ENCODE data around the gene KLF13. TPM values are rescaled to one million over a fixed set of nuclear protein-coding genes. Genes with fewer than 3 reads are reported as not detected.

The KLF13 gene
- total RNA-seq, 1 donor from 2014 or later: 31.0 TPM

DNA sequence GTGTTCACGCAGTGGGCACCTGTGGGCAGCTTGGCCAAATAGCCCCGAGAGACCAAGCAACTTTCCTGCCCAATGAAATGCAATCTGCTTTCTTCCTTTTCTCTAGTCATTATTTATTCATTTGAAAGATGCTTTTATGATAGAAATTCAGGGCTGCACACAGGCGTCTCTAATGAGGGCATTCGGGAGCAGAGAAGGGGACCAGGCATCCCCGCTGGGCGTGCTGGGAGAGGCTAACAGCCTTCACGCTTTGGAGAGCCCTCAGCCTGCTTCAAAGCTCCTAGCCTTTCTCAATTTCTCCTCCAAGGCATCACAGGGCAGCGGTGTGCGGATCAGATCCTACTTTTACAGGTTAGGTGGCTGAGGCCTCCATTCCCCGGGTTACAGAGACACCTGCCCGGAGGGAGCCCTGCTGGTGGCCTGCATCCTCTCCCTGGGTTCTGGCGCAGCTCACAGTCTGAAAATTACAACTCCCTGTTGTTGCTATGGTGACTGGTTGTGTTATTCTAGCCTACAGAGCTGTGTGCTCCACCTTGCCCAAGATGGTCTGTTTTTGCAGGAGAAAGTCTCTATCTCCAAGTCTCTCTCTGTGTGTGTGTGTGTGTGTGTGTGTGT, 21.8 kb upstream of the KLF13 start:
- Histone ChIP-seq H3K9ac (ENCODE audit: low read length) (no peak overlapping the region), H3K36me3 (ENCODE audit: insufficient read depth, low read length) (no peaks in the 10 kb centered on the region), H2AFZ (ENCODE audit: low read depth, low read length) (no peak overlapping the region), H3K4me2 (ENCODE audit: low read length) (no peak overlapping the region), H3K27me3 (ENCODE audit: insufficient read depth, low read length) (peaks cover 3% of the 10 kb centered on the region), H3K79me2 (ENCODE audit: insufficient read depth, low read length) (no peaks in the 10 kb centered on the region), H3K4me1 (ENCODE audit: insufficient read depth, low read length) (peaks cover 4% of the 10 kb centered on the region), H3K27ac (ENCODE audit: low read depth, low read length) (no peak overlapping the region), H3K9me3 (ENCODE audit: insufficient read depth, low read depth, low read length) (no peaks in the 10 kb centered on the region), H3K4me3 (ENCODE audit: insufficient read depth, low read depth, low read length) (no peak overlapping the region), H4K20me1 (ENCODE audit: insufficient read depth, low read length) (no peaks in the 10 kb centered on the region)
- no peak overlapping the region for H3K27ac Mint-ChIP-seq (ENCODE audit: unreplicated experiment)
- no peaks in the 10 kb centered on the region for H3K4me1 Mint-ChIP-seq (ENCODE audit: low read depth, unreplicated experiment)
- H3K9me3 Mint-ChIP-seq (ENCODE audit: unreplicated experiment): no peaks in the 10 kb centered on the region
- FAIRE-seq (no peak), DNase-seq (ENCODE audit: low read depth) (no peak)
- H3K36me3 Mint-ChIP-seq (ENCODE audit: low read depth, unreplicated experiment): no peaks in the 10 kb centered on the region
- no peak overlapping the region for H3K4me3 Mint-ChIP-seq (ENCODE audit: unreplicated experiment)
- H3K27me3 Mint-ChIP-seq (ENCODE audit: low read depth, unreplicated experiment): peaks cover 55% of the 10 kb centered on the region
- no peak for TF ChIP-seq EZH2 (IDR thresholded peaks at IDR 0.05; ENCODE audit: insufficient read depth, low read length)
- TF ChIP-seq, protein P1, sequence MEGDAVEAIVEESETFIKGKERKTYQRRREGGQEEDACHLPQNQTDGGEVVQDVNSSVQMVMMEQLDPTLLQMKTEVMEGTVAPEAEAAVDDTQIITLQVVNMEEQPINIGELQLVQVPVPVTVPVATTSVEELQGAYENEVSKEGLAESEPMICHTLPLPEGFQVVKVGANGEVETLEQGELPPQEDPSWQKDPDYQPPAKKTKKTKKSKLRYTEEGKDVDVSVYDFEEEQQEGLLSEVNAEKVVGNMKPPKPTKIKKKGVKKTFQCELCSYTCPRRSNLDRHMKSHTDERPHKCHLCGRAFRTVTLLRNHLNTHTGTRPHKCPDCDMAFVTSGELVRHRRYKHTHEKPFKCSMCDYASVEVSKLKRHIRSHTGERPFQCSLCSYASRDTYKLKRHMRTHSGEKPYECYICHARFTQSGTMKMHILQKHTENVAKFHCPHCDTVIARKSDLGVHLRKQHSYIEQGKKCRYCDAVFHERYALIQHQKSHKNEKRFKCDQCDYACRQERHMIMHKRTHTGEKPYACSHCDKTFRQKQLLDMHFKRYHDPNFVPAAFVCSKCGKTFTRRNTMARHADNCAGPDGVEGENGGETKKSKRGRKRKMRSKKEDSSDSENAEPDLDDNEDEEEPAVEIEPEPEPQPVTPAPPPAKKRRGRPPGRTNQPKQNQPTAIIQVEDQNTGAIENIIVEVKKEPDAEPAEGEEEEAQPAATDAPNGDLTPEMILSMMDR (IDR thresholded peaks at IDR 0.05; ENCODE audit: insufficient read depth, low read depth, low read length): no peak

DNA sequence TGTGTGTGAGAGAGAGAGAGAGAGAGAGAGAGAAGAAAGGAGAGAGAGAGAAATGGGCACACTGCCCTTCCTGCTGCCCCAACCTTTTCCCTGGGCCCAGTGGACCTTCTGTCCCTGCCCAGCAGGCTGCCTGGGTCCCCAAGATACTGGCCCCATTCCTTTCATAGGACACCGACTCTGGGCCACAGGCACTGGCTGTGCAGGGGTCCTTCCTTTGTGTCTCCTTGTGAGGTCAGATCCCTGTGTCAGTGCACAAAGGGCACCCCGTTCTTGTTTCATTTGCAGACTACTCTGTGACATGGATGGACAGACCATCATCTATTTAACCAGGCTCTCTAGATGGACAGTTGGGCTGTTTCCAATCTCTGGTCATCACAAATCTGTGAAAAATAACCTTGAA, 21.3 kb upstream of the KLF13 start:
- Mint-ChIP-seq H3K9me3 (ENCODE audit: unreplicated experiment) (no peaks in the 10 kb centered on the region), H3K4me3 (ENCODE audit: unreplicated experiment) (no peak overlapping the region), H3K27ac (ENCODE audit: unreplicated experiment) (no peak overlapping the region), H3K27me3 (ENCODE audit: low read depth, unreplicated experiment) (peaks cover 57% of the 10 kb centered on the region), H3K4me1 (ENCODE audit: low read depth, unreplicated experiment) (no peaks in the 10 kb centered on the region), H3K36me3 (ENCODE audit: low read depth, unreplicated experiment) (no peaks in the 10 kb centered on the region)
- Histone ChIP-seq H3K4me1 (ENCODE audit: insufficient read depth, low read length) (peaks cover 4% of the 10 kb centered on the region), H2AFZ (ENCODE audit: low read depth, low read length) (no peak overlapping the region), H3K4me2 (ENCODE audit: low read length) (no peak overlapping the region), H3K36me3 (ENCODE audit: insufficient read depth, low read length) (no peaks in the 10 kb centered on the region), H3K4me3 (ENCODE audit: insufficient read depth, low read depth, low read length) (no peak overlapping the region), H4K20me1 (ENCODE audit: insufficient read depth, low read length) (no peaks in the 10 kb centered on the region), H3K27ac (ENCODE audit: low read depth, low read length) (no peak overlapping the region), H3K9ac (ENCODE audit: low read length) (no peak overlapping the region), H3K79me2 (ENCODE audit: insufficient read depth, low read length) (no peaks in the 10 kb centered on the region), H3K27me3 (ENCODE audit: insufficient read depth, low read length) (peaks cover 3% of the 10 kb centered on the region), H3K9me3 (ENCODE audit: insufficient read depth, low read depth, low read length) (no peaks in the 10 kb centered on the region)
- DNase-seq (ENCODE audit: low read depth): no peak
- no peak for FAIRE-seq
- TF ChIP-seq, protein P1 (IDR thresholded peaks at IDR 0.05; ENCODE audit: insufficient read depth, low read depth, low read length): no peak
- TF ChIP-seq EZH2 (IDR thresholded peaks at IDR 0.05; ENCODE audit: insufficient read depth, low read length): no peak

DNA sequence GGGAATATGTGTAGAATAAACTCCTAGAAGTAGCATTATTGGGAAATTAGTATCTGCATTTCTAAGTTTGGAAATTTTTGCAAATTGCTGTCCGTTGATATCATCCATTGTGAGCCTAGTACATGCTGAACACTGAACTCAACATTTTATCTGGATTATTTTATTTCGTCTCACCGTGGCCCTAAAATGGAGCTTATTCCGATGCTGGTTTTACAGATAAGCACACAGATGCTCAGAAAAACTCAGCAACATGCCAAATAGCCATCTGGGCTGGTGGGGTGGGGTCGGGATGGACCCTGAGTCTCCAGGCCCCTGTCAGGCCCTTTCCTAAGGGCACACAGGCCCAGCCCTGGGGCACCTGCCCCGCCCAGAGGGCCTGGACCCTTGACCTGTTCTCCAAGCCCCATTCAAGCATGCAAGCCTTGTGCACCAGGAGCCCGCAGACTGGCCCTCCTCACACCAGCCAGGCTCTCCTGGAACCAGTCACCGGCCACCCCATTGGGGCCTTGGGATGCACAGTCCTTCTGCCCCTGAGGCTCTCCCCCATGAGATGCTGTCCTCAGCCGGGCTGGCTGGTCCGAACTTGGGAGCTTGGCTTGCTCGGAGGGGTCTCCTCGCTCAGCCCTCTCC, 20.7 kb upstream of the KLF13 start:
- H3K4me1 Mint-ChIP-seq (ENCODE audit: low read depth, unreplicated experiment): no peaks in the 10 kb centered on the region
- Histone ChIP-seq H4K20me1 (ENCODE audit: insufficient read depth, low read length) (no peaks in the 10 kb centered on the region), H3K79me2 (ENCODE audit: insufficient read depth, low read length) (no peaks in the 10 kb centered on the region), H3K9ac (ENCODE audit: low read length) (no peak overlapping the region), H3K4me2 (ENCODE audit: low read length) (peak overlapping the region; percentile 69), H3K4me3 (ENCODE audit: insufficient read depth, low read depth, low read length) (no peak overlapping the region), H3K27ac (ENCODE audit: low read depth, low read length) (no peak overlapping the region), H3K4me1 (ENCODE audit: insufficient read depth, low read length) (peaks cover 4% of the 10 kb centered on the region), H3K27me3 (ENCODE audit: insufficient read depth, low read length) (peaks cover 3% of the 10 kb centered on the region), H2AFZ (ENCODE audit: low read depth, low read length) (peak overlapping the region; percentile 56), H3K9me3 (ENCODE audit: insufficient read depth, low read depth, low read length) (no peaks in the 10 kb centered on the region), H3K36me3 (ENCODE audit: insufficient read depth, low read length) (no peaks in the 10 kb centered on the region)
- no peak overlapping the region for H3K27ac Mint-ChIP-seq (ENCODE audit: unreplicated experiment)
- no peaks in the 10 kb centered on the region for H3K9me3 Mint-ChIP-seq (ENCODE audit: unreplicated experiment)
- TF ChIP-seq EZH2 (IDR thresholded peaks at IDR 0.05; ENCODE audit: insufficient read depth, low read length): no peak
- TF ChIP-seq, protein P1 (IDR thresholded peaks at IDR 0.05; ENCODE audit: insufficient read depth, low read depth, low read length): no peak
- DNase-seq (ENCODE audit: low read depth) (no peak), FAIRE-seq (no peak)
- H3K27me3 Mint-ChIP-seq (ENCODE audit: low read depth, unreplicated experiment): peaks cover 59% of the 10 kb centered on the region
- no peak overlapping the region for H3K4me3 Mint-ChIP-seq (ENCODE audit: unreplicated experiment)
- H3K36me3 Mint-ChIP-seq (ENCODE audit: low read depth, unreplicated experiment): no peaks in the 10 kb centered on the region

All from astrocyte (in vitro differentiated cells and primary cell).